Measurements from ENCODE around the gene CBL.

CBL gene

DNA sequence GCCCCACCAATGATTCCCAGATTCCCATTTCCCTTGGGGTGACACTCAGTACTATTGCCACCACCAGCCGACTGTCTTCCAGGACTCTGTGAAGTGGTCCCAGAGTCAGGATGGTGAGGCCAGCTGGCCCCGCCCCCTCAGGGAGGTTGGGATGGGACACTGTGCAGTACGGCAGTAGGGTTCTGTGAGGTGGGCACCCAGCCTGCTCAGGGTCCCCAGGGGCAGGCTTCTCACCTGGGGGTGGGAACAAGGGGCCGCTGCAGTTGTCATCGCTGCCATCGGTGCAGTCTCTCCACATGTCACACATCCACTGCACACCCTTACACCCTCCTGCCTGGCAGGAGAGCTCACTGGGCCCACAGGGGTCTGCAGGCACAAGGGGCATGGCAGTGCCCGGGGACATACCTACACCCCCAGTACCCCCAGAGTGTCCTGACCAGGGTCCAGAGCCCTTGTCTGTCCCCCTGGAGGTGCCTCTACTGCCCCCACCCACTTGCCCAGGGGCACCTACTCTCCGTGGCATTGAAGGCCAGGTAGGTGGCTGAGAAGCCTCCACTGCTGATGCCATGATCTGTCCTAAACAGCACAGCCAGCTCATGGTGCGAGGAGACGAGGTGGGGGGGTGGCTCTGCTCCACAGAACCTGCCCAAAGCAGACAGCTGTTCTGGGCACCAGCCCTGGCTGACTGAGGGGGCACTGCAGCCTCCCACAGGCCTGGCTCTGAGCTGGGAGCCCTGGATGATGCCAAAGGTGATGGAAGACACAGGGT is 136.4 kb downstream of the CBL start:
- no peak overlapping the region for H3K27ac ChIP-seq
- TF ChIP-seq, protein P1, sequence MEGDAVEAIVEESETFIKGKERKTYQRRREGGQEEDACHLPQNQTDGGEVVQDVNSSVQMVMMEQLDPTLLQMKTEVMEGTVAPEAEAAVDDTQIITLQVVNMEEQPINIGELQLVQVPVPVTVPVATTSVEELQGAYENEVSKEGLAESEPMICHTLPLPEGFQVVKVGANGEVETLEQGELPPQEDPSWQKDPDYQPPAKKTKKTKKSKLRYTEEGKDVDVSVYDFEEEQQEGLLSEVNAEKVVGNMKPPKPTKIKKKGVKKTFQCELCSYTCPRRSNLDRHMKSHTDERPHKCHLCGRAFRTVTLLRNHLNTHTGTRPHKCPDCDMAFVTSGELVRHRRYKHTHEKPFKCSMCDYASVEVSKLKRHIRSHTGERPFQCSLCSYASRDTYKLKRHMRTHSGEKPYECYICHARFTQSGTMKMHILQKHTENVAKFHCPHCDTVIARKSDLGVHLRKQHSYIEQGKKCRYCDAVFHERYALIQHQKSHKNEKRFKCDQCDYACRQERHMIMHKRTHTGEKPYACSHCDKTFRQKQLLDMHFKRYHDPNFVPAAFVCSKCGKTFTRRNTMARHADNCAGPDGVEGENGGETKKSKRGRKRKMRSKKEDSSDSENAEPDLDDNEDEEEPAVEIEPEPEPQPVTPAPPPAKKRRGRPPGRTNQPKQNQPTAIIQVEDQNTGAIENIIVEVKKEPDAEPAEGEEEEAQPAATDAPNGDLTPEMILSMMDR (conservative IDR thresholded peaks at IDR 0.05): no peak
- no peak for TF ChIP-seq ZFX (IDR thresholded peaks at IDR 0.05)

DNA sequence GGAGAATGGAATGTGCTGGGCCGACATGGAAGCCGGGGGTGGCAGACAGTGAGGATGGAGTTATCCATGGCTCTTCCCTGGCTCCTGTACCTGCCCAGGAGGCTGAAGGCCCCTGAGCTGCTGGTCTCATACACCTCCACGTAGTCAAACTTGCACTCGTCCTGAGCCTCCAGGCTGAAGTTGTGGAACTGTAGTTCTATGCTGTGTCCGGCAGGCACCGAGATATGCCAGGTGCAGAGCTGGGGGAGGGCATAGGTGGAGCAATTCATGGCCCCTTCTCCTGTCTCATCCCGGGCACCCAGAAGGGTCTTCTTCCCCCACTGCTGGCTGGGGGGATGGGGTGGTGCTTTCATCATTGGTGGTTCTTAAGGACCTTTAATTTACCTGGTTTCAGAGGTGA is 137.6 kb downstream of the CBL start:
- no peak for TF ChIP-seq ZFX (IDR thresholded peaks at IDR 0.05)
- TF ChIP-seq, protein P1 (conservative IDR thresholded peaks at IDR 0.05): no peak

DNA sequence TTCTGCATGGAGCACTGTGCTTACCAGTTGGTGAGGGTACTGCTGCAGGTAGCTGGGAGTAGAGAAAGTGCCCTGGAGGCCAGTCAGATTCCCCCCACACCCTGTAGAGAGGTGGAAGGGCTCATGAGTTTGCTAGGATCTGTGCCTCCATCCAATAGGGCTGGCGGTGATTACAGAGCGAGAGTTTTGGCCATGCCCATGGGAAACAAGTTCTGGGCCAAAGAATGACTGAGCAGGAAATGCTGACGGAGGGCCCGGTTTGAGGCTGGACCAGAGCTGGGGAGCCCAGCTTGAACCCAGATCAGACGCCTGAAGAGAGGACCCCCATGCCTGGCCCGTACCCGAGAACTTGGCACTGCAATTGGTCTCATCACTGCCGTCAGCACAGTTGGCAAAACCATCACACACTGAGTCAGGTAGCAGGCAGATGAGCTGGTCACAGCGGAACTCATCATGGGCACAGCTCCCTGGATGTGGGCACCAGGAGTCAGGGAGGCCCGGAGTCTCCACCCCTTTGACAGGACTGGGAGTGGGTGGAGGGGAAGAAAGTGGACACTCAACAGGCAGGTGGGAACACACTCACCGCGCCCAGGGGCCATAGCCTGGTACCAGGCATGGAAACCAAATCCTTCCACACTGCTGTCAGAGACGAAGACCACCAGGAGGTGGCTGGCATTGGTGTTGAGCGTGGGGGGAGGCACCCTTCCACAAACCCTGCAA is 138.3 kb downstream of the CBL start:
- H3K27ac ChIP-seq: no peak overlapping the region
- TF ChIP-seq ZFX (IDR thresholded peaks at IDR 0.05): no peak
- TF ChIP-seq, protein P1 (conservative IDR thresholded peaks at IDR 0.05): no peak

More for the DNA sequence above, 137.6 kb downstream of the CBL start:
- H3K27ac ChIP-seq: no peak overlapping the region

DNA sequence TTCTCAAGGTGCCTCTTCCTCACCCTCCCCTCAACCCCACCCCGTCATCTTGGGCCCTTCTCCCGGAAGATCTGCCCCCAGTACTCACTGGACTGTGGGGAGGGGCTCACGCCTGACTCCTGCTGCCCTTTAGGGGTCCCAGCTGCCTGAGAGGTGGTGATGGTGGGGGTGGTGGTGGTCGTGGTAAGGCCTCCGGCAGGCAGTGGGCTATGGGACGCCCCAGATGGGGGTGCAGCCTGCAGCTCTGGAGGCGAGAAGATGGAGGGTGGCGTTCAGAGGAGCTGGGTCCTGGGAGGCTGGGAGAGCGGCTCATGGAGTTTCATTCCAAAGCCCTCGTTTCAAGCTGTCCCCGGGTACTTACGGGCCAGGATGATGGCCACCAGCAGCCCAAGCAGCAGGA is 139.5 kb downstream of the CBL start:
- TF ChIP-seq ZFX (IDR thresholded peaks at IDR 0.05): no peak
- TF ChIP-seq, protein P1 (conservative IDR thresholded peaks at IDR 0.05): no peak
- H3K27ac ChIP-seq: no peak overlapping the region

DNA sequence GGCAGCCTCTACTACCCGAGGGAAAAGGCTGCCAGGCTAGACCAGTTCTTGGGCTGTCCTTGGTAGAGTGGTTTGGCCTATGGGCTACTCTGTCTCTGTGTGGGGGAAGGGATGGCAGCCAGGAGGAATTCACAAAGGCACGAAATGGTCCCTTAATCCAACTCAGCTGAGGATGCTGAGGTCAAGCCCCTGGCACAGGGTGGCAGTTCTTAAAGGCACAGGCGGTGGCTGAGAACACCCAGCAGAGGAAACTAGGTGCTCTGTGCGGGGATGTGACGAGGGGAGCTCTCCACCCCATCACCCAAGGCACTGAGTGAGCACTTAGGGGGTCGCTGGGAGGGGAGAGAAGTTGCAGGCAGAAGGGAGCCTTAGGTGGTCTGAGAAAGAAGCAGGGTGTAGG is 140.5 kb downstream of the CBL start, which contains the start of gene MFRP:
Gene MFRP, minus strand, starts transcription at position 101 of the 400 bp plus-strand sequence. CDS start 192 bp downstream, outside the sequence.
- TF ChIP-seq, protein P1 (conservative IDR thresholded peaks at IDR 0.05): no peak
- TF ChIP-seq ZFX (IDR thresholded peaks at IDR 0.05): no peak

DNA sequence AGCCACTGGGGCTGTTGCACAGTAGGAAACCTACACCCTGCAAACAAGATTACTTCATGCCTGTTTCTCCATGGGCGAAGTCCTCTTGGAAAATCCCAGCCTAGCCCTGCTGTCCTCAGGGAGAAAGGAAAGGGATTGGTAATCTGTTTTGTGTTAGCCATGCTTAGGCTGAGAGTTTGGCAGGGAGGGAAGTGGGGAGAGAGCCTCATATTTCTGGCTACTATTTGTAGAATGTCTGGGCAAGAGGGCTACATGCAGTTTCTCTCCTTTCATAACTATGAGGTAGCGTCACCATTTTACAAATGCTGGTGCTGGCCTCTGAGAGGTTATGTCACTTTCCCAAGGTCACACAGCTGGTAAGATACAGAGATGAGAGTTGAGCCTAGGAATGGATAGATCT is 141.1 kb downstream of the CBL start:
- no peak overlapping the region for H3K27ac ChIP-seq
- TF ChIP-seq ZFX (IDR thresholded peaks at IDR 0.05): no peak
- TF ChIP-seq, protein P1 (conservative IDR thresholded peaks at IDR 0.05): no peak

More for the DNA sequence above, 140.5 kb downstream of the CBL start, which contains the start of gene MFRP:
- H3K27ac ChIP-seq: no peak within 1 kb of the TSS
